WTC11 (cell line): ENCODE results near the gene PLEKHM1. TPM values are rescaled to one million over a fixed set of nuclear protein-coding genes. Genes with fewer than 3 reads are reported as not detected.

ENCODE experiments used
- ATAC-seq: fragments of 200-7000 bp; cut with Tn5 transposase; 2 replicates; pipeline ENCODE4 v1.10.0; 2021; ENCODE audit warnings: mild to moderate bottlenecking, moderate library complexity
- CTCF ChIA-PET: fragments of 300-600 bp; sonication (Branson Sonifier 250); formaldehyde crosslinking; loops from one replicate; lab custom pipeline; 2021; ENCODE audit warnings: antibody characterized with exemption; lab: Charles Lee
- POLR2A ChIA-PET: fragments of 350-600 bp; sonication (Branson Sonifier 250); formaldehyde crosslinking; loops from one replicate; lab custom pipeline; 2021; ENCODE audit warnings: antibody characterized with exemption; lab: Charles Lee
- DNase-seq: peaks from one replicate; pipeline ENCODE4 v3.0.0; 2021; ENCODE audit warnings: low spot score
- H3K27ac Mint-ChIP-seq: 2 replicates; pipeline ENCODE4 v1.8.0; 2021; ENCODE audit warnings: mixed read lengths
- H3K27me3 Mint-ChIP-seq: 2 replicates; pipeline ENCODE4 v1.8.0; 2021; ENCODE audit warnings: low read depth, mild to moderate bottlenecking, moderate library complexity, mixed read lengths
- H3K36me3 Mint-ChIP-seq: 2 replicates; pipeline ENCODE4 v1.8.0; 2021; ENCODE audit warnings: mixed read lengths
- H3K4me1 Mint-ChIP-seq: 2 replicates; pipeline ENCODE4 v1.8.0; 2022; ENCODE audit warnings: mixed read lengths
- H3K4me3 Mint-ChIP-seq: 2 replicates; pipeline ENCODE4 v1.8.0; 2021; ENCODE audit warnings: mild to moderate bottlenecking, moderate library complexity, mixed read lengths
- H3K9me3 Mint-ChIP-seq: 2 replicates; pipeline ENCODE4 v1.8.0; 2021; ENCODE audit warnings: mixed read lengths
- ELF4 ChIP-seq: sonication (generic); formaldehyde crosslinking; IDR thresholded peaks from 2 replicates; pipeline ENCODE4 v1.8.1; 2022; ENCODE audit warnings: low read depth, mild to moderate bottlenecking, moderate library complexity, missing genetic modification reagents
- EMX1 ChIP-seq: fragments of 250-450 bp; sonication (Bioruptor Pico); IDR thresholded peaks from 2 replicates; pipeline ENCODE4 v1.8.0; 2021; ENCODE audit warnings: mild to moderate bottlenecking
- FOXP1 ChIP-seq: sonication (generic); formaldehyde crosslinking; IDR thresholded peaks from 2 replicates; pipeline ENCODE4 v1.8.0; 2022; ENCODE audit warnings: missing genetic modification reagents, mild to moderate bottlenecking, moderate library complexity, borderline replicate concordance
- NFE2L1 ChIP-seq: sonication (generic); formaldehyde crosslinking; IDR thresholded peaks from 2 replicates; pipeline ENCODE4 v1.8.1; 2023; ENCODE audit warnings: missing genetic modification reagents
- NFYB ChIP-seq: sonication (generic); formaldehyde crosslinking; conservative IDR thresholded peaks from 2 replicates; pipeline ENCODE4 v1.8.0; 2022; ENCODE audit warnings: low read depth, missing genetic modification reagents
- NR1H2 ChIP-seq: sonication (generic); formaldehyde crosslinking; IDR thresholded peaks from 2 replicates; pipeline ENCODE4 v1.9.0; 2021; ENCODE audit warnings: mild to moderate bottlenecking, moderate library complexity, missing genetic modification reagents
- NR3C1 ChIP-seq: sonication (generic); formaldehyde crosslinking; conservative IDR thresholded peaks from 2 replicates; pipeline ENCODE4 v1.8.1; 2023; ENCODE audit warnings: low read depth, mild to moderate bottlenecking, missing genetic modification reagents
- SOX15 ChIP-seq: fragments of 250-450 bp; sonication (Bioruptor Pico); IDR thresholded peaks from 2 replicates; pipeline ENCODE4 v1.9.0; 2021; ENCODE audit warnings: mild to moderate bottlenecking
- TP53 ChIP-seq: sonication (generic); formaldehyde crosslinking; IDR thresholded peaks from 2 replicates; pipeline ENCODE4 v1.8.1; 2023; ENCODE audit warnings: mild to moderate bottlenecking, missing genetic modification reagents
- ZNF423 ChIP-seq: fragments of 250-450 bp; sonication (Bioruptor Pico); IDR thresholded peaks from 2 replicates; pipeline ENCODE4 v2.1.2; 2022; ENCODE audit warnings: mild to moderate bottlenecking, moderate library complexity
- total RNA-seq: library from RNA; stranded (reverse); gene quantifications from 3 replicates; pipeline ENCODE4 v1.2.3, GENCODE V29; 2021
- TF ChIP-seq, protein P1 (sequence below): fragments of 250-450 bp; sonication (Bioruptor Pico); IDR thresholded peaks from 2 replicates; pipeline ENCODE4 v1.8.0; 2021; ENCODE audit warnings: mild to moderate bottlenecking
- TF ChIP-seq, protein P2 (sequence below): sonication (generic); formaldehyde crosslinking; IDR thresholded peaks from 2 replicates; pipeline ENCODE4 v1.8.1; 2022; ENCODE audit warnings: missing genetic modification reagents, borderline replicate concordance
- TF ChIP-seq, protein P3 (sequence below): sonication (generic); formaldehyde crosslinking; IDR thresholded peaks from 2 replicates; pipeline ENCODE4 v1.8.1; 2023; ENCODE audit warnings: mild to moderate bottlenecking, missing genetic modification reagents
- TF ChIP-seq, protein P4 (sequence below): fragments of 250-450 bp; sonication (Bioruptor Pico); IDR thresholded peaks from 2 replicates; pipeline ENCODE4 v1.9.0; 2021; ENCODE audit warnings: mild to moderate bottlenecking
- TF ChIP-seq, protein P5 (sequence below): sonication (generic); formaldehyde crosslinking; IDR thresholded peaks from 2 replicates; pipeline ENCODE4 v1.8.0; 2022; ENCODE audit warnings: missing genetic modification reagents
- TF ChIP-seq, protein P6 (sequence below): sonication (generic); formaldehyde crosslinking; IDR thresholded peaks from 2 replicates; pipeline ENCODE4 v1.8.0; 2022; ENCODE audit warnings: mild to moderate bottlenecking, missing genetic modification reagents
- TF ChIP-seq, protein P7 (sequence below): sonication (generic); formaldehyde crosslinking; conservative IDR thresholded peaks from 2 replicates; pipeline ENCODE4 v1.8.1; 2022; ENCODE audit warnings: mild to moderate bottlenecking, missing genetic modification reagents

PLEKHM1 gene
- total RNA-seq, 1 experiment from 2014 or later: 19.6 TPM

DNA sequence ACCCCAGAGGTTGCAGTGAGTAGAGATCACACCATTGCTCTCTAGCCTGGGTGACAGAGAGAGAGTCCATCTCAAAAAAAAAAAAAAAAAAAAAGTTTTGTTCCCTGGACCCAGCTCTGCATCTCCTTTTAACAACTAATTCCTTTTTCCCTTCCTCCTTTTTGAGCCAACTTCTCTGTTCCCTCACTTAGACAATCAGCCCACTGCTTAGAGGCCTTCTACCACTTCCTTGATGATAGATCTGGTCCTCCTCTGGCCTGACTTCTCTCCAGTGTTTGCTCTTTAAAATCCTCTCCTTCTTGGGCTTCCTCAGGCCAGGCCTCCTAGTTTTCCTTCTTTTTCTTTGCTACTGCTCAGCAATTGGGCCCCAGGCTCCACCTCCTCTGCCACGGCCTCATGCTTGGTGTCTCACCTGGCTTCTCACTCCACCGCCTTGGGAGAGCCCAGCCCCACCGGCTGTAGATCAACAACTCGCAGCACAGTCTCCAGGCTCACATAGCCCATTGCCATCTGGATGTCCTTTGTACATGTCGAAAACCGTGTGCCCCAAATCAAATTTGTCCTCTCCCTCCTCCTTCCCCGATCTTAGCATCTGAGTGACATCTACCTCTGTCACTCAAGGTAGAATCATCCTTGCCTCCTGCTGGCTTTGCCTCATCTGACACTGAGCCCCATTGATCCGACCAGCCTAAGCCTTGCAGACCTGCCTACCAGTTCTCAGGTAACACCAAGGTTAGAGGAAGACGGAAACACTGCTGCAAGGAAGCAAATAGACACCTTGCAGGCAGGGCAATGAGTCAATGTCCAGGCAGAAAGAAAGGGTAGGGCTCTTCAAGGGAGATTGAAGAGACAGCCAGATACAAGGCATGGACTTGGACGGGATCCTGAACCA lies 75.3 kb downstream of the PLEKHM1 start:
- Mint-ChIP-seq H3K4me1 (peaks cover 23% of the 10 kb centered on the region), H3K9me3 (no peaks in the 10 kb centered on the region), H3K36me3 (no peaks in the 10 kb centered on the region), H3K27ac (peak overlapping the region; percentile 21; the same call in 1 of the 2 replicates), H3K27me3 (no peaks in the 10 kb centered on the region), H3K4me3 (no peak overlapping the region)
- CTCF ChIA-PET: no interaction called here
- DNase-seq (no peak), ATAC-seq (no peak)
- POLR2A ChIA-PET: no interaction called here
- TF ChIP-seq, protein P1, sequence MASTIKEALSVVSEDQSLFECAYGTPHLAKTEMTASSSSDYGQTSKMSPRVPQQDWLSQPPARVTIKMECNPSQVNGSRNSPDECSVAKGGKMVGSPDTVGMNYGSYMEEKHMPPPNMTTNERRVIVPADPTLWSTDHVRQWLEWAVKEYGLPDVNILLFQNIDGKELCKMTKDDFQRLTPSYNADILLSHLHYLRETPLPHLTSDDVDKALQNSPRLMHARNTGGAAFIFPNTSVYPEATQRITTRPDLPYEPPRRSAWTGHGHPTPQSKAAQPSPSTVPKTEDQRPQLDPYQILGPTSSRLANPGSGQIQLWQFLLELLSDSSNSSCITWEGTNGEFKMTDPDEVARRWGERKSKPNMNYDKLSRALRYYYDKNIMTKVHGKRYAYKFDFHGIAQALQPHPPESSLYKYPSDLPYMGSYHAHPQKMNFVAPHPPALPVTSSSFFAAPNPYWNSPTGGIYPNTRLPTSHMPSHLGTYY (CRISPR knock-in tag): no peak
- TF ChIP-seq TP53 (CRISPR knock-in tag): no peak

DNA sequence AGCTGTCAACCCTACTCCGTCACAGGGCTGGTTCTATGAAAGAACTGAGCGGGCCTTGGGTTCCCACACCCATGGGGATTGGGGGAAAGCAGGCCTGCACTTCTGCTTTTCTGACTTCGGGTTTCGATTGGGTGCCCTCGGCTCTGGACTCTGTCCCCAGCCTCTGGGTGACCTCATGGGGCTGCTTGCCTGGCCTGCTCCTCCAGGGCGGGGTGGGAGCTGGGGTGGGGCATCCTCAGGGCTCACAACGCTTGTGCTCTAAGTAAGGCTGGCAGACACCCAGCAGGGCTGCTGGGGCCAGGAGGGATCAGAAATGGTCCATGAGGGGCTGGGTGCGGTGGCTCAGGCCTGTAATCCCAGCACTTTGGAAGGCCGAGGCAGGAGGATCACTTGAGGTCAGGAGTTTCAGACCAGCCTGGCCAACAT lies 77.0 kb downstream of the PLEKHM1 start:
- ATAC-seq: no peak

DNA sequence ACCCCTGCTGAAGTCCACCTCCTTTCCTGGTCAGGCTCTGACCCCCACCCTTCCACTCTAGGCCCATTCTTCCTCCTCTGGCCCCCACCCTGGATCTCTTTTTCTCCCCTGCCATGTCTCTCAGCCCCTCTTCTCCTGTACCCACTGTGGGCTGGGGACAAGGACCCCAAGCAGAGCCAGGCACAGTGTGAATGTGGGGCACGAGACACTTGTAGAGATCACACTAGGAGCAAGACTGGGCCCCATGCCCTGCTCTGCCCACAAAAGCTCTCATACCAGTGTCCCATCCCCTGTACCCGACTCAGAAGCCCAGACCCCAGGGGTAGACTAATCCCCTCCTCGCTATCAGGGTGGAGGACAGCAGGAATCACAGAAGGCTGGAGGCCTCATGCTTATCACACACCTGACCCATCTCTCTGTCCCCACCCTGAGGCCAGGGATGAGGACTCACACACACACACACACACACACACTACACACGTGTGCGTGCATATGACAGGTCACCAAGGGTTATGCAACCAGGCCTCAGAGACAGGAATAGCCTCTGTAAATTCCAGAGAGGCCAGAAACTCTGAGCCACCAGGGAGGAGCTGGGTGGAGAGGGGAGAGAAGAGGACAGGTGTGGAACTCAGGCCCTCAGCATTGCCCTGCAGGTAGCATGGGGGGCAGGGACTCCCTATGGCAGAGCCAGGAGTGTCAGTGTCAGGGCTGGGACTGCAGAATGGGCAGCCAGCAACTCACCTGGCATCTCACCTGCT lies 79.0 kb downstream of the PLEKHM1 start:
- Mint-ChIP-seq H3K4me3 (no peak overlapping the region), H3K9me3 (no peaks in the 10 kb centered on the region), H3K27me3 (peaks cover 3% of the 10 kb centered on the region; the same call in 1 of the 2 replicates), H3K4me1 (peaks cover 37% of the 10 kb centered on the region), H3K36me3 (no peaks in the 10 kb centered on the region), H3K27ac (peak overlapping the region; percentile 46)
- ATAC-seq (no peak), DNase-seq (no peak)
- ChIA-PET POLR2A (no interaction called here), CTCF (interaction anchor here (1.3 to 3.4 kb wide), 2 partner anchors 14 to 127 kb away, joined by 3 to 20 read pairs; no protein-coding TSS in a partner anchor)
- no peak for TF ChIP-seq ELF4 (CRISPR knock-in tag)
- TF ChIP-seq SOX15 (CRISPR knock-in tag): no peak
- TF ChIP-seq, protein P2, sequence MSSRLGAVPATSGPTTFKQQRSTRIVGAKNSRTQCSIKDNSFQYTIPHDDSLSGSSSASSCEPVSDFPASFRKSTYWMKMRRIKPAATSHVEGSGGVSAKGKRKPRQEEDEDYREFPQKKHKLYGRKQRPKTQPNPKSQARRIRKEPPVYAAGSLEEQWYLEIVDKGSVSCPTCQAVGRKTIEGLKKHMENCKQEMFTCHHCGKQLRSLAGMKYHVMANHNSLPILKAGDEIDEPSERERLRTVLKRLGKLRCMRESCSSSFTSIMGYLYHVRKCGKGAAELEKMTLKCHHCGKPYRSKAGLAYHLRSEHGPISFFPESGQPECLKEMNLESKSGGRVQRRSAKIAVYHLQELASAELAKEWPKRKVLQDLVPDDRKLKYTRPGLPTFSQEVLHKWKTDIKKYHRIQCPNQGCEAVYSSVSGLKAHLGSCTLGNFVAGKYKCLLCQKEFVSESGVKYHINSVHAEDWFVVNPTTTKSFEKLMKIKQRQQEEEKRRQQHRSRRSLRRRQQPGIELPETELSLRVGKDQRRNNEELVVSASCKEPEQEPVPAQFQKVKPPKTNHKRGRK (CRISPR knock-in tag): no peak
- TF ChIP-seq, protein P3, sequence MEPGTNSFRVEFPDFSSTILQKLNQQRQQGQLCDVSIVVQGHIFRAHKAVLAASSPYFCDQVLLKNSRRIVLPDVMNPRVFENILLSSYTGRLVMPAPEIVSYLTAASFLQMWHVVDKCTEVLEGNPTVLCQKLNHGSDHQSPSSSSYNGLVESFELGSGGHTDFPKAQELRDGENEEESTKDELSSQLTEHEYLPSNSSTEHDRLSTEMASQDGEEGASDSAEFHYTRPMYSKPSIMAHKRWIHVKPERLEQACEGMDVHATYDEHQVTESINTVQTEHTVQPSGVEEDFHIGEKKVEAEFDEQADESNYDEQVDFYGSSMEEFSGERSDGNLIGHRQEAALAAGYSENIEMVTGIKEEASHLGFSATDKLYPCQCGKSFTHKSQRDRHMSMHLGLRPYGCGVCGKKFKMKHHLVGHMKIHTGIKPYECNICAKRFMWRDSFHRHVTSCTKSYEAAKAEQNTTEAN (CRISPR knock-in tag): no peak
- TF ChIP-seq, protein P4, sequence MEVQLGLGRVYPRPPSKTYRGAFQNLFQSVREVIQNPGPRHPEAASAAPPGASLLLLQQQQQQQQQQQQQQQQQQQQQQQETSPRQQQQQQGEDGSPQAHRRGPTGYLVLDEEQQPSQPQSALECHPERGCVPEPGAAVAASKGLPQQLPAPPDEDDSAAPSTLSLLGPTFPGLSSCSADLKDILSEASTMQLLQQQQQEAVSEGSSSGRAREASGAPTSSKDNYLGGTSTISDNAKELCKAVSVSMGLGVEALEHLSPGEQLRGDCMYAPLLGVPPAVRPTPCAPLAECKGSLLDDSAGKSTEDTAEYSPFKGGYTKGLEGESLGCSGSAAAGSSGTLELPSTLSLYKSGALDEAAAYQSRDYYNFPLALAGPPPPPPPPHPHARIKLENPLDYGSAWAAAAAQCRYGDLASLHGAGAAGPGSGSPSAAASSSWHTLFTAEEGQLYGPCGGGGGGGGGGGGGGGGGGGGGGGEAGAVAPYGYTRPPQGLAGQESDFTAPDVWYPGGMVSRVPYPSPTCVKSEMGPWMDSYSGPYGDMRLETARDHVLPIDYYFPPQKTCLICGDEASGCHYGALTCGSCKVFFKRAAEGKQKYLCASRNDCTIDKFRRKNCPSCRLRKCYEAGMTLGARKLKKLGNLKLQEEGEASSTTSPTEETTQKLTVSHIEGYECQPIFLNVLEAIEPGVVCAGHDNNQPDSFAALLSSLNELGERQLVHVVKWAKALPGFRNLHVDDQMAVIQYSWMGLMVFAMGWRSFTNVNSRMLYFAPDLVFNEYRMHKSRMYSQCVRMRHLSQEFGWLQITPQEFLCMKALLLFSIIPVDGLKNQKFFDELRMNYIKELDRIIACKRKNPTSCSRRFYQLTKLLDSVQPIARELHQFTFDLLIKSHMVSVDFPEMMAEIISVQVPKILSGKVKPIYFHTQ (CRISPR knock-in tag): no peak
- TF ChIP-seq, protein P5, sequence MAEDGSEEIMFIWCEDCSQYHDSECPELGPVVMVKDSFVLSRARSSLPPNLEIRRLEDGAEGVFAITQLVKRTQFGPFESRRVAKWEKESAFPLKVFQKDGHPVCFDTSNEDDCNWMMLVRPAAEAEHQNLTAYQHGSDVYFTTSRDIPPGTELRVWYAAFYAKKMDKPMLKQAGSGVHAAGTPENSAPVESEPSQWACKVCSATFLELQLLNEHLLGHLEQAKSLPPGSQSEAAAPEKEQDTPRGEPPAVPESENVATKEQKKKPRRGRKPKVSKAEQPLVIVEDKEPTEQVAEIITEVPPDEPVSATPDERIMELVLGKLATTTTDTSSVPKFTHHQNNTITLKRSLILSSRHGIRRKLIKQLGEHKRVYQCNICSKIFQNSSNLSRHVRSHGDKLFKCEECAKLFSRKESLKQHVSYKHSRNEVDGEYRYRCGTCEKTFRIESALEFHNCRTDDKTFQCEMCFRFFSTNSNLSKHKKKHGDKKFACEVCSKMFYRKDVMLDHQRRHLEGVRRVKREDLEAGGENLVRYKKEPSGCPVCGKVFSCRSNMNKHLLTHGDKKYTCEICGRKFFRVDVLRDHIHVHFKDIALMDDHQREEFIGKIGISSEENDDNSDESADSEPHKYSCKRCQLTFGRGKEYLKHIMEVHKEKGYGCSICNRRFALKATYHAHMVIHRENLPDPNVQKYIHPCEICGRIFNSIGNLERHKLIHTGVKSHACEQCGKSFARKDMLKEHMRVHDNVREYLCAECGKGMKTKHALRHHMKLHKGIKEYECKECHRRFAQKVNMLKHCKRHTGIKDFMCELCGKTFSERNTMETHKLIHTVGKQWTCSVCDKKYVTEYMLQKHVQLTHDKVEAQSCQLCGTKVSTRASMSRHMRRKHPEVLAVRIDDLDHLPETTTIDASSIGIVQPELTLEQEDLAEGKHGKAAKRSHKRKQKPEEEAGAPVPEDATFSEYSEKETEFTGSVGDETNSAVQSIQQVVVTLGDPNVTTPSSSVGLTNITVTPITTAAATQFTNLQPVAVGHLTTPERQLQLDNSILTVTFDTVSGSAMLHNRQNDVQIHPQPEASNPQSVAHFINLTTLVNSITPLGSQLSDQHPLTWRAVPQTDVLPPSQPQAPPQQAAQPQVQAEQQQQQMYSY: no peak
- TF ChIP-seq, protein P6, sequence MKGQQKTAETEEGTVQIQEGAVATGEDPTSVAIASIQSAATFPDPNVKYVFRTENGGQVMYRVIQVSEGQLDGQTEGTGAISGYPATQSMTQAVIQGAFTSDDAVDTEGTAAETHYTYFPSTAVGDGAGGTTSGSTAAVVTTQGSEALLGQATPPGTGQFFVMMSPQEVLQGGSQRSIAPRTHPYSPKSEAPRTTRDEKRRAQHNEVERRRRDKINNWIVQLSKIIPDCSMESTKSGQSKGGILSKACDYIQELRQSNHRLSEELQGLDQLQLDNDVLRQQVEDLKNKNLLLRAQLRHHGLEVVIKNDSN: no peak
- no peak for TF ChIP-seq NR1H2
- no peak for TF ChIP-seq ZNF423 (CRISPR knock-in tag)
- TF ChIP-seq FOXP1 (CRISPR knock-in tag): no peak
- TF ChIP-seq EMX1 (CRISPR knock-in tag): no peak
- TF ChIP-seq NR3C1 (CRISPR knock-in tag): no peak
- no peak for TF ChIP-seq NFE2L1 (CRISPR knock-in tag)

More for the DNA sequence above, 77.0 kb downstream of the PLEKHM1 start:
- Mint-ChIP-seq H3K9me3 (no peaks in the 10 kb centered on the region), H3K36me3 (no peaks in the 10 kb centered on the region), H3K27me3 (no peaks in the 10 kb centered on the region), H3K4me1 (peaks cover 33% of the 10 kb centered on the region), H3K4me3 (no peak overlapping the region)
- DNase-seq: no peak
- CTCF ChIA-PET: interaction anchor here (0.6 to 3.4 kb wide), 6 partner anchors 9 to 406 kb away, joined by 3 to 20 read pairs (median 4); partner anchors contain the start of gene ACBD4
- no peak for TF ChIP-seq ELF4 (CRISPR knock-in tag)
- no peak for TF ChIP-seq NFYB (CRISPR knock-in tag)
- TF ChIP-seq, protein P7, sequence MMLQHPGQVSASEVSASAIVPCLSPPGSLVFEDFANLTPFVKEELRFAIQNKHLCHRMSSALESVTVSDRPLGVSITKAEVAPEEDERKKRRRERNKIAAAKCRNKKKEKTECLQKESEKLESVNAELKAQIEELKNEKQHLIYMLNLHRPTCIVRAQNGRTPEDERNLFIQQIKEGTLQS (CRISPR knock-in tag): no peak
- TF ChIP-seq, all 79 proteins: peak for 0
- POLR2A ChIA-PET: no interaction called here
- no peak overlapping the region for H3K27ac Mint-ChIP-seq
